ENCODE results near the gene NFAM1.

DNA sequence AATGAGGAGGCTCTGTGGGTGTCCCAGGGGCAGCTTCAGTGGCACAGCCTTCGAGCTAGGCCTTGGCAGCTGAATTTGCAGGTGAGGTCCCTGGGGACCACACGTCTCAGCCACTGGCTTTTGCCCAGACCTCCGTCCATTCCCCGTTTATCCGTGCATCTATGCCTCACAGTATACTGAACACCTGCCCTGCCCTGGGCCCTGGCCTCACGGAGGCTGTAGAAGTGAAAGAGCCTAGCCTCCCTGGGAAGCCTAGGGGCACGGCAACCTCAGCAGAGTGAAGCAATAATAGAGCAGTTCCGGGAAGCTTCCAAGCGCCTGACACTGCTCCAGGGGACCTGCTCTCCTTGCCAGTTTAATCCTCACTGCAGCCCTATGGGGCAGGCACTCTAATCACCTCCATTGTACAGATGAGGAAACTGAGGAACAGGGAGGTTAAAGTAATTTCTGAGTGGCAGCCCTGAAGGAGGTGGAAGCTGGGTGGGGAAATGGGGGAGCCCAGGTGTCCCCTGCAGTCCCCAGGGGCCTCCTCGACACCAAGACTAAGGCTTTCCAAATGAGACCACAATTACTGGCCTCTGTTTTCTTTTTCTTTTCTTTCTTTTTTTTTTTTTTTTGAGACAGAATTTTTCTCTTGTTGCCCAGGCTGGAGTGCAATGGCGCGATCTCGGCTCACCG lies 2.7 kb upstream of the NFAM1 start:
- no peak for TF ChIP-seq POLR2A (IDR thresholded peaks at IDR 0.05; ENCODE audit: low read depth, low read length)
- TF ChIP-seq TAF1 (IDR thresholded peaks at IDR 0.05; ENCODE audit: borderline replicate concordance, low read depth, low read length): no peak
